Measurements from ENCODE around the gene PDE6B. TPM values are rescaled to one million over a fixed set of nuclear protein-coding genes. Genes with fewer than 3 reads are reported as not detected.
A peak's percentile ranks its signal among the peaks of the same experiment; 100 is the strongest.

The PDE6B gene
- total and polyA plus RNA-seq, 3 experiments from 2014 or later, result 9.3 to 21.5 (median 10.1) TPM

DNA sequence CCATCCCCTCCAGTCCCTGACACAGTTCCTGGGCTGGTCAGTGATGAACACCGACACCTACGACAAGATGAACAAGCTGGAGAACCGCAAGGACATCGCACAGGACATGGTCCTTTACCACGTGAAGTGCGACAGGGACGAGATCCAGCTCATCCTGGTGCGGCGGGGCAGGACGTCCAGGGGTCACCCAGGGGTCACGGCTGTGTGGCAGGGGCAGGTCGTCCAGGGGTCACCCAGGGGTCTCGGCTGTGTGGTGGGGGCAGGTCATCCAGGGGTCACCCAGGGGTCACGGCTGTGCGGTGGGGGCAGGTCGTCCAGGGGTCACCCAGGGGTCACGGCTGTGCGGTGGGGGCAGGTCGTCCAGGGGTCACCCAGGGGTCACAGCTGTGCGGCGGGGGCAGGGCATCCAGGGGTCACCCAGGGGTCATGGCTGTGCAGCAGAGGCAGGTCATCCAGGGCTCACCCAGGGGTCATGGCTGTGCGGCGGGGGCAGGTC lies 32.0 kb downstream of the PDE6B start:
- Mint-ChIP-seq H3K4me3 (no peak overlapping the region), H3K9me3 (no peaks in the 10 kb centered on the region), H3K27ac (no peak overlapping the region), H3K4me1 (peaks cover 0 to 4% (median 2%) of the 10 kb centered on the region in 3 donors), H3K27me3 (peaks cover 0 to 4% of the 10 kb centered on the region in 2 donors), H3K36me3 (peaks cover 0 to 2% (median 2%) of the 10 kb centered on the region in 3 donors)
- Histone ChIP-seq H3K4me1 (ENCODE audit: insufficient read depth, low read length) (no peaks in the 10 kb centered on the region), H3K9me3 (ENCODE audit: low read length) (no peaks in the 10 kb centered on the region), H3K27ac (ENCODE audit: low read depth, low read length) (no peak overlapping the region), H3K4me3 (ENCODE audit: low read length) (no peak overlapping the region), H3K27me3 (ENCODE audit: insufficient read depth, low read length, poor library complexity, severe bottlenecking) (no peaks in the 10 kb centered on the region), H3K36me3 (ENCODE audit: insufficient read depth, low read length) (no peaks in the 10 kb centered on the region)
- DNase-seq, result no peak
- CTCF ChIA-PET, result no interaction called here
- POLR2A ChIA-PET, result no interaction called here

DNA sequence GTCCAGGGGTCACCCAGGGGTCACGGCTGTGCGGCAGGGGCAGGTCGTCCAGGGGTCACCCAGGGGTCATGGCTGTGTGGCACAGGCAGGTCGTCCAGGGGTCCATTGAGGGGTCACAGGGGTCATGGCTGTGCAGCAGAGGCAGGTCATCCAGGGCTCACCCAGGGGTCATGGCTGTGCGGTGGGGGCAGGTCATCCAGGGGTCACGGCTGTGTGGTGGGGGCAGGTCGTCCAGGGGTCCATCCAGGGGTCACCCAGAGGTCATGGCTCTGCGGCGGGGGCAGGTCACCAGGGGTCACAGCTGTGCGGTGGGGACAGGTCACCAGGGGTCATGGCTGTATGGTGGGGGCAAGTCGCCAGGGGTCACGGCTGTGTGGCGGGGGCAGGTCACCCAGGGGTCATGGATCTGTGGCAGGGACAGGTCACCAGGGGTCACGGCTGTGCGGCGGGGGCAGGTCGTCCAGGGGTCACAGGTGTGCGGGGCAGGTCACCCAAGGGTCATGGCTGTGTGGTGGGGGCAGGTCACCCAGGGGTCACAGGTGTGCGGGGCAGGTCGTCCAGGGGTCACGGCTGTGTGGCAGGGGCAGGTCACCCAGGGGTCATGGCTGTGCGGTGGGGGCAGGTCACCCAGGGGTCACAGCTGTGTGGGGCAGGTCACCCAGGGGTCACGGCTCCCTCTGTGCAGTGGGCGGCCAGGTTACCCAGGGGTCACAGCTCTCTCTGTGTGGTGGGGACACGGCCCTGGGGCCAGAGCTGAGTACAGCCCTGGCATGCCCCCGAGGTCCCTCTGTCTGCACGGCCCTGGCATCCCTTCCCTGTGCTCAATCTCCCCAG lies 32.7 kb downstream of the PDE6B start:
- Histone ChIP-seq H3K4me1 (ENCODE audit: insufficient read depth, low read length) (peaks cover 3% of the 10 kb centered on the region), H3K9me3 (ENCODE audit: low read length) (no peaks in the 10 kb centered on the region), H3K27ac (ENCODE audit: low read depth, low read length) (no peak overlapping the region), H3K36me3 (ENCODE audit: insufficient read depth, low read length) (no peaks in the 10 kb centered on the region), H3K27me3 (ENCODE audit: insufficient read depth, low read length, poor library complexity, severe bottlenecking) (no peaks in the 10 kb centered on the region), H3K4me3 (ENCODE audit: low read length) (no peak overlapping the region)
- H3K36me3 Mint-ChIP-seq, result peaks cover 0 to 2% (median 2%) of the 10 kb centered on the region in 3 donors
- peak overlapping the region in 1 of 8 donors; percentile 66 for H3K27ac Mint-ChIP-seq
- H3K27me3 Mint-ChIP-seq, result no peaks in the 10 kb centered on the region
- CTCF ChIA-PET, result no interaction called here
- H3K4me3 Mint-ChIP-seq, result no peak overlapping the region
- H3K9me3 Mint-ChIP-seq, result no peaks in the 10 kb centered on the region
- POLR2A ChIA-PET, result no interaction called here
- peak in 1 of 5 donors; percentile 44 for DNase-seq
- peaks cover 2 to 4% (median 2%) of the 10 kb centered on the region in 3 donors for H3K4me1 Mint-ChIP-seq

DNA sequence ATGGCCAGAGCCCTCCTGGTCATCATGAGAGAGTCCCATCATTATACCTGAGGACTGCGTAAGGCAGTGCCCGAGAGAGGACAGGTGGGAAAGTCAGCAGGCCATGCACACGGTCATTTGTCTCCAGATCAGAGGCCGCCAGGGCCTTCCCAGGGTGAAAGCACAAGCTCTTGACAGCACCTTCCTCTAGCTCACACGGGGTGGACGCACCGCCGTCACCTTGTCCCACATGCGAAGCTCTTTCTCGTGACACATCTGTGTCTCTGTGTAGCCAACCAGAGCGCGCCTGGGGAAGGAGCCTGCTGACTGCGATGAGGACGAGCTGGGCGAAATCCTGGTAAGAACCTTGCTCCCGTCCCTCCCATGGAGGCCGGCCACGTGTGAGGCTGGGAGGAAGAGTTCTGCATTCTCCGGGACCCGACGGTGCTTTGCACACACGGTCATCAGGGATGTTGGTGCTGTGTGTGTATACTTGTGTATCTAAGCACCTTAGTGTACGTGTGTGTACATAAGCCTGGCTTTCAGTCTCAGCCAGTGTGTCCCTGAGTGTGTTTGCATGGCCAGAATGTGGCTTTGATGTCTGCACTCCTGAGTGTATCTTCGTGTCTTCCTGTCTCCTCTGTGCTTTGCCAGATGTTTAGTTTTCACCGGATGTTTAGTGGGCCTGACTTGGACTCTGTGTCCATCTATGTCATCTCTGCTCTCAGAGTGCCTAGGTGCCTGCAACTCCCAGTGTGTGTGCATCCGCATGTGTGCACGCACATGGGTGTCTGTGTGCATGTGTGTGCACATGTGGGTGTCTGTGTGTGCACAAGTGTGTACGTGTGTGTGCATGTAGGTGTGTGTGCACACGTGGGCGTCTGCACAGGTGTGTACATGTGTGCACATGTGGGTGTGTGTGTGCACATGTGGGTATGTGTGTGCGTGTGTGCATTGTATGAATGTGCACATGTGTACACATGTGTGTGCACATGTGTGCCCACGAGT lies 33.6 kb downstream of the PDE6B start:
- H3K4me1 ChIP-seq (ENCODE audit: insufficient read depth, low read length), result peaks cover 6% of the 10 kb centered on the region
- CTCF ChIA-PET, result no interaction called here
- no peak overlapping the region for H3K27ac ChIP-seq (ENCODE audit: low read depth, low read length)
- no peak for DNase-seq
- no peak overlapping the region for H3K4me3 ChIP-seq (ENCODE audit: low read length)
- Mint-ChIP-seq H3K4me1 (peaks cover 2 to 8% (median 4%) of the 10 kb centered on the region in 3 donors), H3K36me3 (peaks cover 0 to 2% (median 2%) of the 10 kb centered on the region in 3 donors), H3K27ac (peak overlapping the region in 2 of 8 donors; percentile 35 to 66), H3K27me3 (no peaks in the 10 kb centered on the region), H3K9me3 (no peaks in the 10 kb centered on the region), H3K4me3 (peak overlapping the region in 1 of 7 donors; percentile 67)
- no peaks in the 10 kb centered on the region for H3K36me3 ChIP-seq (ENCODE audit: insufficient read depth, low read length)
- no peaks in the 10 kb centered on the region for H3K27me3 ChIP-seq (ENCODE audit: insufficient read depth, low read length, poor library complexity, severe bottlenecking)
- H3K9me3 ChIP-seq (ENCODE audit: low read length), result no peaks in the 10 kb centered on the region
- POLR2A ChIA-PET, result no interaction called here

DNA sequence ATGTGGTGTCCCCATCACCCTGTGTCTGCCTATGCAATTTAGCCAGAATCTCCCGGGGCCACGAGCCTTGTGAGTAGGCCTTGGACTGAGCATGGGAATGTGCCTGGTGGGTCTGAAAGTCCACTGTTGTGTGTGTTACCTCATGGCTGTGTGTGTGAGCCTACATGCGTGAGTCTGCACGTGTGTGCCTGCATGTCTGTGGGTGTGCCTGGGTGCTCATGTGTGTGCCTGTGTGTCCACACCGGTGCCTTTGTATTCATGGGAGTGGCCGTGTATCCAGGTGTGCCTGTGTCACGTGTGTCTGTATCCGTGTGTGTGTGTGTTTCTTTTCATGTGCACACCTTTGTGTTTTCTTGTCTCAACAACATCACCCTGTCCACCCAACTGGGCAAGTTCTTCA lies 34.5 kb downstream of the PDE6B start:
- Histone ChIP-seq H3K4me3 (ENCODE audit: low read length) (no peak overlapping the region), H3K36me3 (ENCODE audit: insufficient read depth, low read length) (no peaks in the 10 kb centered on the region), H3K9me3 (ENCODE audit: low read length) (no peaks in the 10 kb centered on the region), H3K4me1 (ENCODE audit: insufficient read depth, low read length) (peaks cover 11% of the 10 kb centered on the region), H3K27ac (ENCODE audit: low read depth, low read length) (no peak overlapping the region), H3K27me3 (ENCODE audit: insufficient read depth, low read length, poor library complexity, severe bottlenecking) (no peaks in the 10 kb centered on the region)
- ChIA-PET POLR2A (no interaction called here), CTCF (no interaction called here)
- H3K36me3 Mint-ChIP-seq, result peaks cover 0 to 2% (median 2%) of the 10 kb centered on the region in 3 donors
- no peak overlapping the region for H3K27ac Mint-ChIP-seq
- H3K4me3 Mint-ChIP-seq, result peak overlapping the region in 1 of 7 donors; percentile 67
- H3K9me3 Mint-ChIP-seq, result no peaks in the 10 kb centered on the region
- peaks cover 7 to 17% (median 9%) of the 10 kb centered on the region in 3 donors for H3K4me1 Mint-ChIP-seq
- no peak for DNase-seq
- H3K27me3 Mint-ChIP-seq, result no peaks in the 10 kb centered on the region

DNA sequence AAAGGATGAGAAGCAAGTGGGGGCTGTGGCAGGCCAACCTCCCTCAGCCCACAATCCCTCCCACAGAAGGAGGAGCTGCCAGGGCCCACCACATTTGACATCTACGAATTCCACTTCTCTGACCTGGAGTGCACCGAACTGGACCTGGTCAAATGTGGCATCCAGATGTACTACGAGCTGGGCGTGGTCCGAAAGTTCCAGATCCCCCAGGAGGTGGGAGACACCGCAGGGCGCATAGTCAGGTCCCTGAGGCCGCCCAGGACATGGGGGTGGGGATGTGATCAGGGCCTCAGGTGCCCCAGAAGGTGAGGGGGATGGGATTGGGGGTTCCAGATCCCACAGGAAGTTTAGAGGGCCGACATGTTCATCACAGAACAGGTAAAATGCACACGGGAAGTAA lies 35.0 kb downstream of the PDE6B start:
- Histone ChIP-seq H3K4me1 (ENCODE audit: insufficient read depth, low read length) (peaks cover 11% of the 10 kb centered on the region), H3K27me3 (ENCODE audit: insufficient read depth, low read length, poor library complexity, severe bottlenecking) (no peaks in the 10 kb centered on the region), H3K9me3 (ENCODE audit: low read length) (no peaks in the 10 kb centered on the region), H3K27ac (ENCODE audit: low read depth, low read length) (no peak overlapping the region), H3K4me3 (ENCODE audit: low read length) (no peak overlapping the region), H3K36me3 (ENCODE audit: insufficient read depth, low read length) (no peaks in the 10 kb centered on the region)
- CTCF ChIA-PET, result no interaction called here
- no peaks in the 10 kb centered on the region for H3K9me3 Mint-ChIP-seq
- no peaks in the 10 kb centered on the region for H3K27me3 Mint-ChIP-seq
- POLR2A ChIA-PET, result no interaction called here
- no peak overlapping the region for H3K27ac Mint-ChIP-seq
- peaks cover 0 to 2% (median 2%) of the 10 kb centered on the region in 3 donors for H3K36me3 Mint-ChIP-seq
- peak overlapping the region in 4 of 7 donors; percentile 29 to 71 (median 55) for H3K4me3 Mint-ChIP-seq
- H3K4me1 Mint-ChIP-seq, result peaks cover 7 to 20% (median 9%) of the 10 kb centered on the region in 3 donors
- peak in 1 of 5 donors; percentile 26 for DNase-seq

DNA sequence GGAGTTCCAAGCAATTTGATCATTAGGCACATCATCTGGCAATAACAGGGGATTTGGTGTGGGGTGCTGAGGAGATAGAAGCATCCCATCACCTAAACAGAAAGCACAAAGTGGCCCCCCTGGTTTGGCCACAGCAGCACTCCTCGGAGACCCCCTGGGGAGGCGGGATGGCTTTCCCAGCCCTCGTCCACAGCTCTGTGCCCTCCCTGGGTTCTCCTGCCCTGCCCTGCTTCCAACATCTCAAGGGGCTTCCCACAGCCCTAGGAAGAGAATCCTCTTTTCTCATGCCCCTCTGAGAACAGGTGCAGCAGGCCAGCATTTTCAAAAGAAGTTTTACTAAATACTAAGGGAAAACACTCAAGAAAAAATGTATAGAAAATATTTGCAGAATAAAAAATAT lies 35.9 kb downstream of the PDE6B start:
- no peaks in the 10 kb centered on the region for H3K27me3 Mint-ChIP-seq
- ChIA-PET POLR2A (no interaction called here), CTCF (no interaction called here)
- no peak overlapping the region for H3K27ac ChIP-seq (ENCODE audit: low read depth, low read length)
- no peaks in the 10 kb centered on the region for H3K27me3 ChIP-seq (ENCODE audit: insufficient read depth, low read length, poor library complexity, severe bottlenecking)
- peak overlapping the region in 3 of 7 donors; percentile 14 to 60 (median 43) for H3K4me3 Mint-ChIP-seq
- no peaks in the 10 kb centered on the region for H3K36me3 ChIP-seq (ENCODE audit: insufficient read depth, low read length)
- peaks cover 0 to 2% (median 2%) of the 10 kb centered on the region in 3 donors for H3K36me3 Mint-ChIP-seq
- H3K4me1 ChIP-seq (ENCODE audit: insufficient read depth, low read length), result peaks cover 11% of the 10 kb centered on the region
- H3K4me3 ChIP-seq (ENCODE audit: low read length), result no peak overlapping the region
- no peak for DNase-seq
- peaks cover 7 to 23% (median 9%) of the 10 kb centered on the region in 3 donors for H3K4me1 Mint-ChIP-seq
- H3K27ac Mint-ChIP-seq, result peak overlapping the region in 2 of 8 donors; percentile 32 to 83
- no peaks in the 10 kb centered on the region for H3K9me3 Mint-ChIP-seq
- H3K9me3 ChIP-seq (ENCODE audit: low read length), result no peaks in the 10 kb centered on the region

DNA sequence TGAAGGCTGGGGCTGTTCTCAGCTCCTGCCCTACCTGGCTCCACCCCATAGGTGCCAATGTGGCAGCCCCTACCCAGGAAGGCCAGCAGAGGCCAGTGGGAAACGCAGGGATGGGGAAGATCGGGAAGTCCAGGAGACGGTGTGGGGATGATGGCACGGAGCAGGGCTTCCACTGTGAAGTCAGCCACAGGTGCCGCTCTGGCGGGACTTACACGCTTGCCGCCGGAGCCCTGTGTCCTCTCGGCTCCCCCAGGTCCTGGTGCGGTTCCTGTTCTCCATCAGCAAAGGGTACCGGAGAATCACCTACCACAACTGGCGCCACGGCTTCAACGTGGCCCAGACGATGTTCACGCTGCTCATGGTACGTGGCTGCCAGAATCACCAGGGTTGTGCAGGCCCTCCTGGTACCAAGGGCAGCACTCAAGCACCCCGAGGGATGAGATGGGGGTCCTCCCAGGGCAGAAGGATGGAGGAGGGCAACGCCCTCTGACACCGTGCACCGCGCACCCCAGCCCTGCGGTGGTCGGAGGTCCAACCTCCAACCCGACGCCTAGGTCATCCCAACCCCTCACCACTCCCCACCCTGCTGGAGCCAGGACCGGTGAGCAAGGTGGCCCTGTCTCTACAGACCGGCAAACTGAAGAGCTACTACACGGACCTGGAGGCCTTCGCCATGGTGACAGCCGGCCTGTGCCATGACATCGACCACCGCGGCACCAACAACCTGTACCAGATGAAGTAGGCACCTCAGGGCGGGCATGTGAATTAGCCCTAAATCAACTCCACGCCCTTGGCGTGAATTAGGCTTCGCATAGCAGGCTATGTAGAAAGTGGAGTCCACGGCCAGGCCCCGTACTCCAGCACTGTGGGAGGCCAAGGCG lies 36.7 kb downstream of the PDE6B start:
- Mint-ChIP-seq H3K9me3 (no peaks in the 10 kb centered on the region), H3K27me3 (no peaks in the 10 kb centered on the region), H3K4me3 (peak overlapping the region; percentile 53 to 81 (median 78)), H3K36me3 (peaks cover 0 to 2% (median 2%) of the 10 kb centered on the region in 3 donors), H3K4me1 (peaks cover 7 to 23% (median 9%) of the 10 kb centered on the region in 3 donors), H3K27ac (peak overlapping the region in 3 of 8 donors; percentile 21 to 51 (median 27))
- Histone ChIP-seq H3K9me3 (ENCODE audit: low read length) (no peaks in the 10 kb centered on the region), H3K27me3 (ENCODE audit: insufficient read depth, low read length, poor library complexity, severe bottlenecking) (no peaks in the 10 kb centered on the region), H3K4me3 (ENCODE audit: low read length) (no peak overlapping the region), H3K4me1 (ENCODE audit: insufficient read depth, low read length) (peaks cover 11% of the 10 kb centered on the region), H3K27ac (ENCODE audit: low read depth, low read length) (no peak overlapping the region), H3K36me3 (ENCODE audit: insufficient read depth, low read length) (no peaks in the 10 kb centered on the region)
- CTCF ChIA-PET, result interaction anchor here (0.6 to 1.1 kb wide), 2 partner anchors 10 to 12 kb away, joined by 3 read pairs; partner anchors contain the start of genes ATP5ME and MYL5
- POLR2A ChIA-PET, result interaction anchor here (1.0 kb wide), 1 partner anchor 12 kb away, joined by 3 read pairs; the partner anchor contains the start of genes ATP5ME and MYL5
- DNase-seq, result peak in 1 of 5 donors; percentile 43

Data from CD8-positive, alpha-beta memory T cell (primary cell).